ENCODE measurements around the gene NEURL4.

DNA sequence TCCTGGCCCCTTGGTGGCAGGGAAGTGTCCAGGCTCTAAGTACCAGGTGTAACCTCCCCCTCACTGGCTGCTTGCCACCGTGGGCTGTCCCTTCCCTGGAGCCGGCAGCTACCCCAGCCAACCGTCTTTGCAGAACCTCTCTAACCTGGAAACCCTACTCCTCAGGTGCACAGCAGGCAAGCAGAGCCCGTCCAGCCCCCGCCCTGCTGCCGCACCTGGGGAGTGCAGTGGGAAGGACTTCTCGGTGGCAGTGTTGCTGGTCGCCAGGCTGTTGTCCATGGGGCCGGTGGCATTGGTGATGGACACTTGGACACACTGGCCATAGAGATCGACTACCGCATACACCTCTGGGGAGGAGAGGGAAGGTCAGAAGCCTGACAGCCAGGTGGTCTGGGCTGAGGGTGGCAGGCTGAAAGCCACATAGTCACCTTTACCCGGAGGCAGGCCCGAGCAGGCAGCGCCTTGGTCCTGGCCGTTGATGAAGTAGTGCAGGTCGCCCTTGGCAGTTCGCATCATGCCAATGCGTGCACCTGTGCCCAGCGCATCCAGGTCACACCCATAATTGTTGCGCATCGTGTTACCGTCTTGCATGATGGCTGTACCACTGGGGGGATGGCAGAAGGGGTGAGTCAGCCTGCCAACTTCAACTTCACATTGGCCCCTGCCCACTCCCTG lies 6.5 kb downstream of the NEURL4 start:
- TF ChIP-seq, protein P1, sequence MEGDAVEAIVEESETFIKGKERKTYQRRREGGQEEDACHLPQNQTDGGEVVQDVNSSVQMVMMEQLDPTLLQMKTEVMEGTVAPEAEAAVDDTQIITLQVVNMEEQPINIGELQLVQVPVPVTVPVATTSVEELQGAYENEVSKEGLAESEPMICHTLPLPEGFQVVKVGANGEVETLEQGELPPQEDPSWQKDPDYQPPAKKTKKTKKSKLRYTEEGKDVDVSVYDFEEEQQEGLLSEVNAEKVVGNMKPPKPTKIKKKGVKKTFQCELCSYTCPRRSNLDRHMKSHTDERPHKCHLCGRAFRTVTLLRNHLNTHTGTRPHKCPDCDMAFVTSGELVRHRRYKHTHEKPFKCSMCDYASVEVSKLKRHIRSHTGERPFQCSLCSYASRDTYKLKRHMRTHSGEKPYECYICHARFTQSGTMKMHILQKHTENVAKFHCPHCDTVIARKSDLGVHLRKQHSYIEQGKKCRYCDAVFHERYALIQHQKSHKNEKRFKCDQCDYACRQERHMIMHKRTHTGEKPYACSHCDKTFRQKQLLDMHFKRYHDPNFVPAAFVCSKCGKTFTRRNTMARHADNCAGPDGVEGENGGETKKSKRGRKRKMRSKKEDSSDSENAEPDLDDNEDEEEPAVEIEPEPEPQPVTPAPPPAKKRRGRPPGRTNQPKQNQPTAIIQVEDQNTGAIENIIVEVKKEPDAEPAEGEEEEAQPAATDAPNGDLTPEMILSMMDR (IDR thresholded peaks at IDR 0.05), result no peak
- no peak for TF ChIP-seq POLR2A (IDR thresholded peaks at IDR 0.05)
- TF ChIP-seq POLR2AphosphoS5 (IDR thresholded peaks at IDR 0.05), result no peak

All from gastroesophageal sphincter (tissue), 3 donors.